ENCODE results near the gene CLSTN2.

Gene CLSTN2

GRCh38 chr3:140341203-140341602 is 406.2 kb downstream of the CLSTN2 start:
- DNase-seq (ENCODE audit: low read depth, low spot score): peak; percentile 16

- peak; percentile 10 for DNase-seq (ENCODE audit: low read depth, low spot score)
Measured at GRCh38 chr3:140341817-140342403, 406.9 kb downstream of the CLSTN2 start.

- peak; percentile 53 for DNase-seq (ENCODE audit: low read depth, low spot score)
Measured at GRCh38 chr3:140342668-140343067, 407.7 kb downstream of the CLSTN2 start.

GRCh38 chr3:140343211-140344081 is 408.5 kb downstream of the CLSTN2 start:
- DNase-seq (ENCODE audit: low read depth, low spot score): no peak

- no peak for DNase-seq (ENCODE audit: low read depth, low spot score)
Measured at GRCh38 chr3:140344082-140344454, 409.1 kb downstream of the CLSTN2 start.

- no peak for DNase-seq (ENCODE audit: low read depth, low spot score)
Measured at GRCh38 chr3:140344601-140345205, 409.7 kb downstream of the CLSTN2 start.

GRCh38 chr3:140347151-140347550 is 412.2 kb downstream of the CLSTN2 start:
- DNase-seq (ENCODE audit: low read depth, low spot score): peak; percentile 36

- no peak for DNase-seq (ENCODE audit: low read depth, low spot score)
Measured at GRCh38 chr3:140349938-140350337, 415.0 kb downstream of the CLSTN2 start.

- DNase-seq (ENCODE audit: low read depth, low spot score): no peak
Measured at GRCh38 chr3:140351466-140351865, 416.5 kb downstream of the CLSTN2 start.

- DNase-seq (ENCODE audit: low read depth, low spot score): no peak
Measured at GRCh38 chr3:140355481-140355880, 420.5 kb downstream of the CLSTN2 start.

- no peak for DNase-seq (ENCODE audit: low read depth, low spot score)
Measured at GRCh38 chr3:140358686-140359085, 423.7 kb downstream of the CLSTN2 start.

- DNase-seq (ENCODE audit: low read depth, low spot score): no peak
Measured at GRCh38 chr3:140359233-140359995, 424.4 kb downstream of the CLSTN2 start.

- no peak for DNase-seq (ENCODE audit: low read depth, low spot score)
Measured at GRCh38 chr3:140360332-140360731, 425.3 kb downstream of the CLSTN2 start.

- DNase-seq (ENCODE audit: low read depth, low spot score): no peak
Measured at GRCh38 chr3:140363801-140364200, 428.8 kb downstream of the CLSTN2 start.

- no peak for DNase-seq (ENCODE audit: low read depth, low spot score)
Measured at GRCh38 chr3:140365872-140366697, 431.1 kb downstream of the CLSTN2 start.

GRCh38 chr3:140368223-140368811 is 433.3 kb downstream of the CLSTN2 start:
- DNase-seq (ENCODE audit: low read depth, low spot score): no peak

GRCh38 chr3:140370686-140371085 is 435.7 kb downstream of the CLSTN2 start:
- no peak for DNase-seq (ENCODE audit: low read depth, low spot score)

GRCh38 chr3:140373234-140373633 is 438.2 kb downstream of the CLSTN2 start:
- no peak for DNase-seq (ENCODE audit: low read depth, low spot score)

GRCh38 chr3:140375002-140375401 is 440.0 kb downstream of the CLSTN2 start:
- no peak for DNase-seq (ENCODE audit: low read depth, low spot score)

GRCh38 chr3:140376136-140376889 is 441.3 kb downstream of the CLSTN2 start:
- no peak for DNase-seq (ENCODE audit: low read depth, low spot score)

Measured in ELF-1 (cell line).